ENCODE results near the gene TAF9.
A peak's percentile ranks its signal among the peaks of the same experiment; 100 is the strongest.

TAF9 gene

DNA sequence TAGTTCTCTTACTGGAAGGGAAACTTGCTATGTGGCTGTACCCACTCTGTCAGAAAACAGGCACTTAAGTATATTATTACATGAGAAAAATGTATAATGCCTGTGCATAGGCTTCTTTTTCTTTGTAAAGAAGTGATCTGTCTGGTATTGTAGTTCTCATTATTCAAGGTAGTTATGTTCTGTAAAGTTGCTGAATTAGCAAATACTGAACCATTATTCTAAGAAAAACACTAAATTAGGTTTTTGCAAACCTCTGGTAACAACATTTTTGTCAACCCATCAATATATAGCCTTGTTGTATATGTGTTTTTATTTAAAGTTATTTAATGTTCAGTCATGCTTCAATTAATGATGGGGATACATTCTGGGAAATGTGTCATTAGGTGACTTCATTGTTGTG is 9.1 kb upstream of the TAF9 start:
- H3K4me3 ChIP-seq (ENCODE audit: low read depth, low read length): no peak overlapping the region
- peaks cover 63 to 66% of the 10 kb centered on the region in 2 experiments for H3K36me3 ChIP-seq (ENCODE audit: control insufficient read depth in 2 of 2, insufficient read depth in 1 of 2, low read length in 2 of 2)
- H3K4me1 ChIP-seq (ENCODE audit: control insufficient read depth, insufficient read depth, low read length): no peaks in the 10 kb centered on the region
- CTCF ChIA-PET: no interaction called here
- no peaks in the 10 kb centered on the region for H3K9me3 ChIP-seq (ENCODE audit: control insufficient read depth, insufficient read depth, low read depth, low read length)
- TF ChIP-seq, protein P1, sequence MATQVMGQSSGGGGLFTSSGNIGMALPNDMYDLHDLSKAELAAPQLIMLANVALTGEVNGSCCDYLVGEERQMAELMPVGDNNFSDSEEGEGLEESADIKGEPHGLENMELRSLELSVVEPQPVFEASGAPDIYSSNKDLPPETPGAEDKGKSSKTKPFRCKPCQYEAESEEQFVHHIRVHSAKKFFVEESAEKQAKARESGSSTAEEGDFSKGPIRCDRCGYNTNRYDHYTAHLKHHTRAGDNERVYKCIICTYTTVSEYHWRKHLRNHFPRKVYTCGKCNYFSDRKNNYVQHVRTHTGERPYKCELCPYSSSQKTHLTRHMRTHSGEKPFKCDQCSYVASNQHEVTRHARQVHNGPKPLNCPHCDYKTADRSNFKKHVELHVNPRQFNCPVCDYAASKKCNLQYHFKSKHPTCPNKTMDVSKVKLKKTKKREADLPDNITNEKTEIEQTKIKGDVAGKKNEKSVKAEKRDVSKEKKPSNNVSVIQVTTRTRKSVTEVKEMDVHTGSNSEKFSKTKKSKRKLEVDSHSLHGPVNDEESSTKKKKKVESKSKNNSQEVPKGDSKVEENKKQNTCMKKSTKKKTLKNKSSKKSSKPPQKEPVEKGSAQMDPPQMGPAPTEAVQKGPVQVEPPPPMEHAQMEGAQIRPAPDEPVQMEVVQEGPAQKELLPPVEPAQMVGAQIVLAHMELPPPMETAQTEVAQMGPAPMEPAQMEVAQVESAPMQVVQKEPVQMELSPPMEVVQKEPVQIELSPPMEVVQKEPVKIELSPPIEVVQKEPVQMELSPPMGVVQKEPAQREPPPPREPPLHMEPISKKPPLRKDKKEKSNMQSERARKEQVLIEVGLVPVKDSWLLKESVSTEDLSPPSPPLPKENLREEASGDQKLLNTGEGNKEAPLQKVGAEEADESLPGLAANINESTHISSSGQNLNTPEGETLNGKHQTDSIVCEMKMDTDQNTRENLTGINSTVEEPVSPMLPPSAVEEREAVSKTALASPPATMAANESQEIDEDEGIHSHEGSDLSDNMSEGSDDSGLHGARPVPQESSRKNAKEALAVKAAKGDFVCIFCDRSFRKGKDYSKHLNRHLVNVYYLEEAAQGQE (tag by site-specific recombination; IDR thresholded peaks at IDR 0.05): no peak
- TF ChIP-seq, protein P2, sequence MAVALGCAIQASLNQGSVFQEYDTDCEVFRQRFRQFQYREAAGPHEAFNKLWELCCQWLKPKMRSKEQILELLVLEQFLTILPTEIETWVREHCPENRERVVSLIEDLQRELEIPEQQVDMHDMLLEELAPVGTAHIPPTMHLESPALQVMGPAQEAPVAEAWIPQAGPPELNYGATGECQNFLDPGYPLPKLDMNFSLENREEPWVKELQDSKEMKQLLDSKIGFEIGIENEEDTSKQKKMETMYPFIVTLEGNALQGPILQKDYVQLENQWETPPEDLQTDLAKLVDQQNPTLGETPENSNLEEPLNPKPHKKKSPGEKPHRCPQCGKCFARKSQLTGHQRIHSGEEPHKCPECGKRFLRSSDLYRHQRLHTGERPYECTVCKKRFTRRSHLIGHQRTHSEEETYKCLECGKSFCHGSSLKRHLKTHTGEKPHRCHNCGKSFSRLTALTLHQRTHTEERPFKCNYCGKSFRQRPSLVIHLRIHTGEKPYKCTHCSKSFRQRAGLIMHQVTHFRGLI (tag by site-specific recombination; IDR thresholded peaks at IDR 0.05): no peak
- no peak for TF ChIP-seq ZNF335 (tag by site-specific recombination; conservative IDR thresholded peaks at IDR 0.05)
- TF ChIP-seq, protein P3, sequence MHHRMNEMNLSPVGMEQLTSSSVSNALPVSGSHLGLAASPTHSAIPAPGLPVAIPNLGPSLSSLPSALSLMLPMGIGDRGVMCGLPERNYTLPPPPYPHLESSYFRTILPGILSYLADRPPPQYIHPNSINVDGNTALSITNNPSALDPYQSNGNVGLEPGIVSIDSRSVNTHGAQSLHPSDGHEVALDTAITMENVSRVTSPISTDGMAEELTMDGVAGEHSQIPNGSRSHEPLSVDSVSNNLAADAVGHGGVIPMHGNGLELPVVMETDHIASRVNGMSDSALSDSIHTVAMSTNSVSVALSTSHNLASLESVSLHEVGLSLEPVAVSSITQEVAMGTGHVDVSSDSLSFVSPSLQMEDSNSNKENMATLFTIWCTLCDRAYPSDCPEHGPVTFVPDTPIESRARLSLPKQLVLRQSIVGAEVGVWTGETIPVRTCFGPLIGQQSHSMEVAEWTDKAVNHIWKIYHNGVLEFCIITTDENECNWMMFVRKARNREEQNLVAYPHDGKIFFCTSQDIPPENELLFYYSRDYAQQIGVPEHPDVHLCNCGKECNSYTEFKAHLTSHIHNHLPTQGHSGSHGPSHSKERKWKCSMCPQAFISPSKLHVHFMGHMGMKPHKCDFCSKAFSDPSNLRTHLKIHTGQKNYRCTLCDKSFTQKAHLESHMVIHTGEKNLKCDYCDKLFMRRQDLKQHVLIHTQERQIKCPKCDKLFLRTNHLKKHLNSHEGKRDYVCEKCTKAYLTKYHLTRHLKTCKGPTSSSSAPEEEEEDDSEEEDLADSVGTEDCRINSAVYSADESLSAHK (tag by site-specific recombination; IDR thresholded peaks at IDR 0.05): no peak
- TF ChIP-seq ZNF16 (tag by site-specific recombination; IDR thresholded peaks at IDR 0.05; ENCODE audit: low read depth): no peak
- H3K27ac ChIP-seq (ENCODE audit: extremely low read depth, low read depth, low read length): no peak overlapping the region
- POLR2A ChIA-PET: no interaction called here

DNA sequence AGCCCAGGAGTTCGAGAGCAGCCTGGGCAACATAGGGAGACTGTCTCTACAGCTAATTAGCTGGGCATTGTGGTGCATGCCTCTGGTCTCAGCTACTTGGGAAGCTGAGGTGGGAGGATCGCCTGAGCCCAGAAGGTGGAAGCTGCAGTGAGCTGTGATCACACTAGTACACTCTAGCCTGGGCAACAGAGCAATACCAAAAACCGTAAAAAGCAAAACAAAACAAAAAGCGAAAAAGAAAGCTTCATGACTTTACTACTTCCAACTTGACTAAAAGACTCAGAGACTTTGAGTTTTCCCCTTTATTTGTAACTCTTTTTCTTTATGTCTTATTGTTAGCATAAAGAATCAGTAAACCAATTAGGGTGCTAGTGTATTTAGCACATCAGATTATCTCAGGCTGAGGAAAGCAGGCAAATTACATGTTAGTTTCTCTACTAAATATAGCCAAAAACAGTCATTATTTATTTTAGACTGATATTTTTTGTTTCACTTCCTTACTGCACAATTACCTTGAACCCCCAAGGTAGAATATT is 5.7 kb upstream of the TAF9 start:
- POLR2A ChIA-PET: no interaction called here
- no peak overlapping the region for H3K27ac ChIP-seq (ENCODE audit: extremely low read depth, low read depth, low read length)
- TF ChIP-seq ZFP41 (tag by site-specific recombination; IDR thresholded peaks at IDR 0.05; ENCODE audit: borderline replicate concordance) (no peak), ZNF416 (tag by site-specific recombination; IDR thresholded peaks at IDR 0.05) (no peak), OSR2 (tag by site-specific recombination; IDR thresholded peaks at IDR 0.05) (0 out of 2 replicates have a peak, but pooled peaks have one; percentile 18)
- H3K36me3 ChIP-seq (ENCODE audit: control insufficient read depth in 2 of 2, insufficient read depth in 1 of 2, low read length in 2 of 2): peaks cover 40 to 42% of the 10 kb centered on the region in 2 experiments
- H3K9me3 ChIP-seq (ENCODE audit: control insufficient read depth, insufficient read depth, low read depth, low read length): no peaks in the 10 kb centered on the region
- CTCF ChIA-PET: no interaction called here
- H3K4me1 ChIP-seq (ENCODE audit: control insufficient read depth, insufficient read depth, low read length): no peaks in the 10 kb centered on the region
- no peak overlapping the region for H3K4me3 ChIP-seq (ENCODE audit: low read depth, low read length)

DNA sequence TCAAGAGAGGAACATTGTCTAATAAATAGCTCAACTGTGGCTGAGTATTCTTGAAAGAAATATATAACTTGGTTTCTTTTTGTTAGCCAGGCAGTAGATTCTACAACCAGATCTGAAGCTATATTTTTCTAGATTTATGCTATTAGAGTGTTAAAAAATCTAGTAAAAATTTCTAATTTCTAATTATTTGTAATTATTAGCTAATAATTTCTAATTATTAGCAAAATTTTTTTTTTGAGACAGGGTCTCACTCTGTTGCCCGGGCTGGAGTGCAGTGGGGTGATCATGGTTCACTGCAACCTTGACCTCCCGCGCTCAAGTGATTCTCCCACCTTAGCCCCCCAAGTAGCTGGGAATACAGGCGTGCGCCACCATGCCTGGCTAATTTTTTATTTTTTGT is 3.1 kb upstream of the TAF9 start:
- Histone ChIP-seq H3K27ac (ENCODE audit: extremely low read depth, low read depth, low read length) (no peak overlapping the region), H3K36me3 (ENCODE audit: control insufficient read depth in 2 of 2, insufficient read depth in 1 of 2, low read length in 2 of 2) (peaks cover 26 to 32% of the 10 kb centered on the region in 2 experiments), H3K9me3 (ENCODE audit: control insufficient read depth, insufficient read depth, low read depth, low read length) (no peaks in the 10 kb centered on the region), H3K4me3 (ENCODE audit: low read depth, low read length) (no peak overlapping the region), H3K4me1 (ENCODE audit: control insufficient read depth, insufficient read depth, low read length) (no peaks in the 10 kb centered on the region)
- ChIA-PET POLR2A (interaction anchor here (0.5 to 1.1 kb wide), 3 partner anchors 137 to 279 kb away, joined by 3 to 9 read pairs (median 3); partner anchors contain the start of gene SLC30A5), CTCF (interaction anchor here (0.5 to 2.1 kb wide), 2 partner anchors 106 to 347 kb away, joined by 3 to 4 read pairs; no protein-coding TSS in a partner anchor)
- no peak for TF ChIP-seq ZBTB1 (tag by site-specific recombination; IDR thresholded peaks at IDR 0.05)
- no peak for TF ChIP-seq FEZF1 (tag by site-specific recombination; IDR thresholded peaks at IDR 0.05)

All from HEK293 (cell line).